Hepatocyte (in vitro differentiated cells): ENCODE results near the gene NDRG2. TPM values are rescaled to one million over a fixed set of nuclear protein-coding genes. Genes with fewer than 3 reads are reported as not detected.

Source experiments
- DNase-seq: peaks from one replicate; pipeline ENCODE4 v3.0.0-alpha.2; 2016; ENCODE audit warnings: low spot score
- H2AFZ ChIP-seq: fragments of 200-600 bp; sonication (generic); 2 replicates; pipeline ENCODE4 v1.6.0; 2016; ENCODE audit warnings: antibody characterized with exemption, mild to moderate bottlenecking
- H3K27ac ChIP-seq: fragments of 200-600 bp; sonication (generic); 2 replicates; pipeline ENCODE4 v1.5.1; 2016; ENCODE audit warnings: mild to moderate bottlenecking
- H3K27me3 ChIP-seq: fragments of 200-600 bp; sonication (generic); 2 replicates; pipeline ENCODE4 v1.6.1; 2016
- H3K36me3 ChIP-seq: fragments of 200-600 bp; sonication (generic); replicated peaks from 2 replicates; pipeline ENCODE4 v1.5.1; 2016; ENCODE audit warnings: low read depth; ENCODE audit not compliant: insufficient read depth
- H3K4me1 ChIP-seq: fragments of 200-600 bp; sonication (generic); 2 replicates; pipeline ENCODE4 v1.5.1; 2016; ENCODE audit warnings: mild to moderate bottlenecking, moderate library complexity; ENCODE audit not compliant: insufficient read depth
- H3K4me2 ChIP-seq: fragments of 200-600 bp; sonication (generic); 2 replicates; pipeline ENCODE4 v1.6.0; 2016
- H3K4me3 ChIP-seq: fragments of 200-600 bp; sonication (generic); 2 replicates; pipeline ENCODE4 v1.5.1; 2016; ENCODE audit warnings: mild to moderate bottlenecking
- H3K79me2 ChIP-seq: fragments of 200-600 bp; sonication (generic); 2 replicates; pipeline ENCODE4 v1.6.0; 2017; ENCODE audit warnings: mild to moderate bottlenecking
- H3K9me2 ChIP-seq: fragments of 200-600 bp; sonication (generic); replicated peaks from 2 replicates; pipeline ENCODE4 v1.6.0; 2017; ENCODE audit warnings: mild to moderate bottlenecking; ENCODE audit not compliant: insufficient read depth
- H3K9me3 ChIP-seq: fragments of 200-600 bp; sonication (generic); 2 replicates; pipeline ENCODE4 v1.5.1; 2016; ENCODE audit warnings: low read depth, mild to moderate bottlenecking
- H4K20me1 ChIP-seq: fragments of 200-600 bp; sonication (generic); 2 replicates; pipeline ENCODE4 v1.6.0; 2016; ENCODE audit warnings: mild to moderate bottlenecking; ENCODE audit not compliant: insufficient read depth, poor library complexity, severe bottlenecking
- EZH2 ChIP-seq: fragments of 200-600 bp; sonication (generic); IDR thresholded peaks from 2 replicates; pipeline ENCODE4 v1.6.1; 2016; ENCODE audit warnings: antibody characterized with exemption, mild to moderate bottlenecking, borderline replicate concordance
- EZH2phosphoT487 ChIP-seq: fragments of 200-600 bp; sonication (generic); IDR thresholded peaks from one replicate; pipeline ENCODE4 v1.6.1; 2018; ENCODE audit warnings: antibody characterized with exemption, mild to moderate bottlenecking, low read depth, moderate library complexity; ENCODE audit not compliant: unreplicated experiment, severe bottlenecking
- WGBS: methylation state at CpG from one replicate; pipeline ENCODE4 v1.1.6; 2016; ENCODE audit warnings: low lambda C conversion rate; ENCODE audit errors: missing lambda C conversion rate; 5-methylcytosine and 5-hydroxymethylcytosine counted together
- polyA plus RNA-seq: library from polyadenylated mRNA; unstranded; fragments of >200 nt; fragmentation: Nextera tagmentation; extraction: Ambion mirVana; gene quantifications from 2 replicates; pipeline ENCODE4 v1.2.1, GENCODE V29; 2016
- total RNA-seq: library from RNA; depleted of rRNA; stranded (reverse); fragments of >200 nt; gene quantifications from 2 replicates; pipeline ENCODE4 v1.2.3, GENCODE V29; 2014
- TF ChIP-seq, protein P1 (sequence below): fragments of 200-600 bp; sonication (generic); IDR thresholded peaks from 2 replicates; pipeline ENCODE4 v1.5.1; 2016; ENCODE audit warnings: antibody characterized with exemption, mild to moderate bottlenecking; ENCODE audit not compliant: poor library complexity

The NDRG2 gene
- total and polyA plus RNA-seq, 2 experiments from 2014 or later: 92.0 to 108 TPM

GRCh38 chr14:20997564-20997963, 27.3 kb downstream of the NDRG2 start:
- Histone ChIP-seq H3K79me2 (peaks cover 6% of the 10 kb centered on the region), H3K9me2 (no peaks in the 10 kb centered on the region), H3K4me3 (no peak overlapping the region), H4K20me1 (no peaks in the 10 kb centered on the region), H3K27me3 (no peaks in the 10 kb centered on the region), H2AFZ (no peak overlapping the region), H3K4me2 (peak overlapping the region; percentile 48), H3K27ac (peak overlapping the region; percentile 78), H3K9me3 (no peaks in the 10 kb centered on the region), H3K4me1 (peaks cover 22% of the 10 kb centered on the region), H3K36me3 (peaks cover 14% of the 10 kb centered on the region)
- 51% methylated on average over 6 of the region's 6 CpGs for WGBS
- DNase-seq: no peak
- TF ChIP-seq, protein P1, sequence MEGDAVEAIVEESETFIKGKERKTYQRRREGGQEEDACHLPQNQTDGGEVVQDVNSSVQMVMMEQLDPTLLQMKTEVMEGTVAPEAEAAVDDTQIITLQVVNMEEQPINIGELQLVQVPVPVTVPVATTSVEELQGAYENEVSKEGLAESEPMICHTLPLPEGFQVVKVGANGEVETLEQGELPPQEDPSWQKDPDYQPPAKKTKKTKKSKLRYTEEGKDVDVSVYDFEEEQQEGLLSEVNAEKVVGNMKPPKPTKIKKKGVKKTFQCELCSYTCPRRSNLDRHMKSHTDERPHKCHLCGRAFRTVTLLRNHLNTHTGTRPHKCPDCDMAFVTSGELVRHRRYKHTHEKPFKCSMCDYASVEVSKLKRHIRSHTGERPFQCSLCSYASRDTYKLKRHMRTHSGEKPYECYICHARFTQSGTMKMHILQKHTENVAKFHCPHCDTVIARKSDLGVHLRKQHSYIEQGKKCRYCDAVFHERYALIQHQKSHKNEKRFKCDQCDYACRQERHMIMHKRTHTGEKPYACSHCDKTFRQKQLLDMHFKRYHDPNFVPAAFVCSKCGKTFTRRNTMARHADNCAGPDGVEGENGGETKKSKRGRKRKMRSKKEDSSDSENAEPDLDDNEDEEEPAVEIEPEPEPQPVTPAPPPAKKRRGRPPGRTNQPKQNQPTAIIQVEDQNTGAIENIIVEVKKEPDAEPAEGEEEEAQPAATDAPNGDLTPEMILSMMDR: no peak
- TF ChIP-seq EZH2 (no peak), EZH2phosphoT487 (no peak)

DNA sequence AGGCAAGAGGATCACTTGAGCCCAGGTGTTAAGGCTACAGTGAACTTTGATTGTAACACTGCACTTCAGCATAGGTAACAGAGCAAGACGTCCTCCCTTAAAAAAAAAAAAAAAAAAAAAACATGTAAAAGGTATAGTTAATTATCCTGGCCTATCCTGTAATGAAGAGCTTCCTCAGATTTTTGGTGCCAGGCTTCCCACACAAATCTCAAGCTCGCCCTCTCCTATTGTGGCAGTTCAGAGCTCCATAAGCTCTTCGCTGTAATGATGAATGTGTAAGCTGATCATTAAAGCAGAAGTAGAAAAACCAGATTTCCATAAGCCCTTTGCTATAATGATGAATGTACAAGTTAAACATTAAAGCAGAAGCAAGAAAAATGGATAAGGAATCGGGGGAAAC, 27.7 kb downstream of the NDRG2 start:
- 40% methylated on average over 4 of the region's 4 CpGs for WGBS

GRCh38 chr14:20996521-20996920, 28.3 kb downstream of the NDRG2 start:
- peaks cover 17% of the 10 kb centered on the region for H3K79me2 ChIP-seq
- WGBS: 87% methylated on average over 14 of the region's 14 CpGs
- H3K9me2 ChIP-seq: no peaks in the 10 kb centered on the region
- peak overlapping the region; percentile 48 for H3K4me2 ChIP-seq
- TF ChIP-seq EZH2 (no peak), EZH2phosphoT487 (no peak)
- TF ChIP-seq, protein P1: no peak
- no peaks in the 10 kb centered on the region for H3K27me3 ChIP-seq
- no peak overlapping the region for H2AFZ ChIP-seq
- H3K4me3 ChIP-seq: no peak overlapping the region
- peaks cover 22% of the 10 kb centered on the region for H3K4me1 ChIP-seq
- H3K36me3 ChIP-seq: peaks cover 14% of the 10 kb centered on the region
- no peaks in the 10 kb centered on the region for H4K20me1 ChIP-seq
- no peak for DNase-seq
- no peaks in the 10 kb centered on the region for H3K9me3 ChIP-seq
- H3K27ac ChIP-seq: peak overlapping the region; percentile 40

More for the DNA sequence above, 27.7 kb downstream of the NDRG2 start:
- no peaks in the 10 kb centered on the region for H3K27me3 ChIP-seq
- H3K9me3 ChIP-seq: no peaks in the 10 kb centered on the region
- H4K20me1 ChIP-seq: no peaks in the 10 kb centered on the region
- H3K9me2 ChIP-seq: no peaks in the 10 kb centered on the region
- H3K4me2 ChIP-seq: peak overlapping the region; percentile 48
- TF ChIP-seq, protein P1: no peak
- TF ChIP-seq EZH2 (no peak), EZH2phosphoT487 (no peak)
- H2AFZ ChIP-seq: no peak overlapping the region
- H3K27ac ChIP-seq: peak overlapping the region; percentile 40
- no peak for DNase-seq
- H3K36me3 ChIP-seq: peaks cover 14% of the 10 kb centered on the region
- H3K79me2 ChIP-seq: peaks cover 11% of the 10 kb centered on the region
- H3K4me1 ChIP-seq: peaks cover 22% of the 10 kb centered on the region
- H3K4me3 ChIP-seq: no peak overlapping the region
